Measurements from ENCODE around the gene UGT2A3.
"Not testable (repeated sequence)": the region's sequence is repeated elsewhere in the genome, so short reads cannot be mapped to it uniquely, and the experiment has no call there.

UGT2A3 gene

DNA sequence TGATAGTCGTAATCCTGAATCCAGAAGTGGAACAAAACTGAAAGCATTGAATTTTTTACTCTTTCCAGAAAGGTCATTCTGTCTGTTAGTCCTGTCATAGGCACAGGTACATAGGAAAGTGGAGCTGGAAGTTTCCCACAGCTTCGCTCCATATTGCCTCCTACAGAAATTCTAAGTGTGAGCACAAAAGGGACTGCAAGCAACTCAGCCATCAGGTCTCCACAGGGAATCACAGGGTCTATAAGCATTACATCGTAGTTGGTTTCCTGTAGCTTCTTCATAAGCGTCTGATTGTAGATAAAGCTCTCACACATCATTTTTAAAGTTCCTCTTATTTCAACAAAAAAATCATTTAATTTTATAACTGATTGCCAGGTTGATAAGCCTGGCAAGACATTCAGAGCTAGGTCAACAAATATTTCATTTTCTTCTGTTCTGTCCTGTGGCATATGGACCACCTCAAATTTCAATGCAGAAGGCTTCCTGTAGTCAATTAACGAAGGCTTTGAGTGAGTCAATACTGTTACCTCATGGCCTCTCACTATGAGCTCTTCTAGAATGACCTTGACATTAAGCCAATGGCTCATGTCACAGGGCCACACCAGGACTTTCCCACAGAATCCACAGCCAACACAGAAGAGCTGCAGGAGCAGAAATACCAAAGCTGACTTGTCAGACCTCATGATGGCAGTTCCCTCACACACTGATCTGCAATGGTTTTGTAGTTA lies at the start of gene UGT2A3:
Gene UGT2A3 (minus strand): TSS at position 727 of the 728 bp plus-strand sequence. CDS start 44 bp downstream, at position 683.
- no peak for DNase-seq (ENCODE audit: low read depth)

DNA sequence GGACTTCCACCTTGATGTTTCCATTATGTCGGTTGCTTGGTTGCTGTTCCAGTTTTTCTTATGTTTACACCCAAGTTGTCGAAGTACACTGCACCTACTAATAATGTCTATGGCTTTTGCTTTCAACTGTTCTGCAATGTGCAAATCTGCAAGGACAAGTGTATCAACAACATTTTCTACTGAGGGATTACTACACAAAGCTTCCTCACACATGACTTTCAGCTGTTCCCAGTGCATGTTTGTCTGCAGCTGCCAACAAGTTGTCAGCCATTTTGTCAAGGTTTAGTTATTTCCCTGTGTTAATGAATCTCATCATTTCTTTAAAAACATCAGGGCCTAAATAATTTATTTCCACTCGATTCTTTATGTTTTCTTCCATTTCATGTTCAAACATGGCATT lies 45.4 kb upstream of the UGT2A3 start:
- no peak for DNase-seq (ENCODE audit: low read depth)

- DNase-seq (ENCODE audit: low read depth): no peak
Measured at GRCh38 chr4:68995292-68995691, 43.7 kb upstream of the UGT2A3 start.

- no peak for DNase-seq (ENCODE audit: low read depth)
Measured at GRCh38 chr4:68987007-68987406, 35.4 kb upstream of the UGT2A3 start.

DNA sequence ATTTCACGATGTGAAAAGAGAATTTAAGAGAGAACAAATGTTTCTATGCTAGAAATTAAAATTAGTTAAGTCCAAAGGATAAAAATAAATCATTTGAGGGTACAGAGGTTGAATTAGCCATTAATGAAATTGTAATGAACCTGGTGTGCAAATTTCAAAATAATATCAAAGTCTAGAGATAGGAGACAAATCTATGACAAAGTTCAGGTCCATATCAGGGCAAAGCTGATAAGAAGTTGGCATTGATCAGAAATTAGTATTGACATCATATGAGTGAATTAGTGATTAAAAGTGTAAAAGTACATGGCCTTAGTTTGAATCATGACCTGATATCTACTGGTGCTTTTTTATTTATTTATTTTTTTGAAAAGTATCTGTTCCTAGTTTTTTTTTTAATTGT lies 33.8 kb upstream of the UGT2A3 start:
- DNase-seq (ENCODE audit: low read depth): no peak

DNA sequence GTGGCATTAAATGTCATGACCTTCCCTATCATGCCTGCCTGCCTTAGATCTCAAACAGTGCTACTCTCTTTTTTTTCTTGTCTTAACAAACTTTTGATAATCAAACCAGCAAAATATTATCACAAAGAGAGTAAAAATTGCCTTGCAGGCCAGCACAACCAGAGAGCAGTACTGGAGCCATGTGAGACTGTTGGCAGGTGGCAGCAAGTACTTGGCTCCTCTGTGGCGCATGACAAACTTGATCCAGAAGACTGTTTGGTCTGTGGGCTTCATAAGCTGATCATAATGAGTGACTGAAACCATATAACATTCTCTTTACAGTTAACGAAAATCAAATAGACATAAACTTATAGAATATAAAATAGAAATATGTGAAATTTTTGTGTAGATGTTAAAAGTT lies 33.3 kb upstream of the UGT2A3 start:
- no peak for DNase-seq (ENCODE audit: low read depth)

DNA sequence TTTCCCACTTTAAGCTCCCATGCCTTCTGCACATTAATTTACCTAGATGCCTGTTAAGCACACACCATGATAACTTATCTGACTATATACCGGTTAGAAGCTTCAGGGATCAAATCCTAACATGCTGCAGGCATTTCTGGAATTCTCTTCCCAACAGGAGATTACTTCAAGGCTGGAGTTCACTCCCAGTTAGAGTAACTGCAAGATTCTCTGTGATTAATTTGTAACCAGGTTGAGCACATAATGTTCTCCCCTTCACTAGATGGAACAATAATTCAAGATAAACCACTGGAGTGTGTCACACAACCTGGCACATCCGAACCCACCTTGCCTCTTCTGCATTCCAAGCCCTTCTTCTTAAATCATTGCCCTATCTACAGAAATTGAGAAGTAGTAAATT lies 11.8 kb upstream of the UGT2A3 start:
- DNase-seq (ENCODE audit: low read depth): no peak

GRCh38 chr4:68962868-68963267 lies 11.3 kb upstream of the UGT2A3 start:
- DNase-seq (ENCODE audit: low read depth): no peak

GRCh38 chr4:68960294-68961163 lies 8.9 kb upstream of the UGT2A3 start:
- DNase-seq (ENCODE audit: low read depth): no peak

GRCh38 chr4:68959085-68959484 lies 7.5 kb upstream of the UGT2A3 start:
- DNase-seq (ENCODE audit: low read depth): not testable (repeated sequence)

GRCh38 chr4:68954126-68954525 lies 2.5 kb upstream of the UGT2A3 start:
- no peak for DNase-seq (ENCODE audit: low read depth)

DNA sequence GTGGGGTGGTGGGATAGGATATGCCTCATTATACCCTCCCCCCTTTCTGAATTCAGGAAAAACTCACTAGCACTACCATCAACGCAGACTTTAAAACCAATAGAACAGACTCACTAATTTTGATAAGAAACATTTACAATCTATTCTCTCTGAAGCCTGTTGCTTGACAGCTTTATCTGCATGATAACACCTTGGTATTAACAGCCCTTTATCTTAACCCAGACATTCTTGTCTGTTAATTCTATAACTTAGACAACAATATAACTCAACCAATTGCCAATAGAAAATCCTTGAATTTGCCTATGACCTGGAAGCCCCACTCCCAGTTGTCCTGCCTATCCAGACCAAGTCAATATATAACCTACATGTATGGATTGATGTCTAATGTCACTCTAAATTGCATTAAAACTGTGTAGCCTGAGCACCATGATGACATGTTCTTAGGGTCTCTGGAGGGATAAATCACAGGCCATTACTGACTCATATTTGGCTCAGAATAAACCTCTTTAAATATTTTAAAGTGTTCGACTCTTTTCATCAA lies 1.5 kb upstream of the UGT2A3 start:
- no peak for DNase-seq (ENCODE audit: low read depth)

DNA sequence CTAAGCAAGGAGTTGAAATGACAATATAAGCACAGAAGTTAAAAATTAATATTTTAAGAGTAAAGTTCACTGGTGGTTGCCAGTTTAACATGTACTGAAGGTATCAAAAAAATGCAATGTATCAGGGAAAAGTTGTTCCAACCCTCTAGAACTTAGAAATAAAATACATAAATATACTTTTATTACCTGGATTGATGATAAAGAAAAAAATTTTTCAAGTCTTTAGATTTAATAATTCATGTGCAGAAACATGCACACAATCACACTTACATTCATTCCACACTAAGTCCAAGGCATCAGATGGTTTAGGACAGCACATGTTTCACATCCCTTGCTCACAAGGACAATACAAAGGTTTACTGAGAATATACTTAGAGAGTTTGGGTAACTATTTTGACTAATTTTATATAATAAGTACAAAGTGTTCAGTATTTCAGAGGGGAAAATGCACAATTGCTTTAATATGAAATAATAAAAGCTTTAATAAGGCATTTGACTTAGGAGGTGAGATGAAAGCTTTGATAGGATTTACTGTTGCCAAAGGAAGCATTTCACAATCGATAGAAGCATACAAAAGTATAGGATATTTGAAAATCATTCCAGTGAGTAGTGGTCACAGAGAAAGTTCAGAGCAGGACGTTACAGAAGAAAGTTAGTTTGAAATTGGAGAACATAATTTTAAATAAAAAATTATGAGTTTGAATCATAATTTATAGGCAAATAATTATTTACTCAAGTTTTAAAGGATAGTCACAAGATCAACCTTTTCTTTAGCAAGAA lies 392 bp upstream of the UGT2A3 start:
- no peak for DNase-seq (ENCODE audit: low read depth)

- DNase-seq (ENCODE audit: low read depth): no peak
Measured at GRCh38 chr4:68950033-68950432, 1.6 kb downstream of the UGT2A3 start.

GRCh38 chr4:68948985-68949384 lies 2.6 kb downstream of the UGT2A3 start:
- no peak for DNase-seq (ENCODE audit: low read depth)

DNA sequence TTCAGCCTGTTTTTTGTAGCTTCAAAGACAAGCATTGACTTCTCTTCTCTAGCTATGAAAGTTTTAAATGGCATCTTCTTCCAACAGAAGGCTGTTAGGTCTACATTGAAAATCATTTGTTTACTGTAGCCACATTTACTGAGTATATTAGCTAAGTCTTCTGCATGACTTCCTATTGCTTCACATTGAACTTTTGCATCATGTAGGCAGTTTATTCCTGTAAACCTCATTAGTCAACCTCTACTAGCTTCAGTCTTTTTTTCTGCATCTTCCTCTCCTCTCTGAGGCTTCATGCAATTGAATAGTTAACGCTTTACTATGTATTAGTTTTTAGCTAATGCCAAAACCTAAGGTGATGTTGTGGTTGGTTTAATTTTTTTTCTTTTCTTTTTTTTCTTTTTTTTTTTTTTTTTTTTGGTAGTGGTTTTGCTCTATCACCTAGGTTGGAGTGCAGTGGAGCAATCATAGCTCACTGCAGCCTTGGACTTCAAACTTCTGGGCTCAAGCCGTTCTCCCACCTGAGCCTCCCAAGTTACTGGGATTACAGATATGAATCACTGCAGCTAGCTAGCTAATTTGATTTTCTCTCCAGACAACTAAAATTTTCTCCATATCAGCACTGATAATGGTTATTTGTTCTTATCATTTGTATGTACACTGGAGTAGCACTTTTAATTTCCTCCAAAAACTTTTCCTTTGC lies 3.4 kb downstream of the UGT2A3 start:
- no peak for DNase-seq (ENCODE audit: low read depth)

GRCh38 chr4:68929076-68929737 lies 22.4 kb downstream of the UGT2A3 start:
- DNase-seq (ENCODE audit: low read depth): no peak

DNA sequence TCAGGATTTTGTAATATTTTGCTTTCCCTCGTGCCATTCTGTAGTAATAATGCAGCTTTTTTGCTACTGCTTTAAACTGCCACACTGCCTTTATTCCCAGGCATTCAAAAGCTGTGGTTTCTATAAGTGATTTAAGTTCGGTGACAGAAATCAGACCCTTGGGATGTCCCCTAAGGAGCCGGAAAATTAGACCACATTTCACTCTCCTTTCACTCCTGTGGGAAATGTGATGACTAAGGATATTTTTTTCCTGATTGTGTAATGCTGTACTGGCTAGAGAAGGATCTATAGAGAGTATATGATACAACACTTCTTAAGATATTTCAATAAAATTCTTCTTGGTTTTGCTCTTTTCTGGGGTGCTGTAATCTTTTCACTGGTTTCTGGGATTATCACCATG lies 24.4 kb downstream of the UGT2A3 start:
- DNase-seq (ENCODE audit: low read depth): no peak

DNA sequence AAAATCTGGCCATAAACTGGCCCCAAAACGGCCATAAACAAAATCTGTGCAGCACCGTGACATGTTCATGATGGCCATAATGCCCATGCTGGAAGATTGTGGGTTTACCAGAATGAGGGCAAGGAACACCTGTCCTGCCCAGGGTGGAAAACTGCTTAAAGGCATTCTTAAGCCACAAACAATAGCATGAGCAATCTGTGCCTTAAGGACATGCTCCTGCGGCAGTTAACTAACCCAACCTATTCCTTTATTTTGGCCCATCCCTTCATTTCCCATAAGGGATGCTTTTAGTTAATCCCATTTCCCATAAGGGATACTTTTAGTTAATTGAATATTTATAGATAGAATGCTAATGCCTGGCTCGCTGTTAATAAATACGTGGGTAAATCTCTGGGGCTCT lies 29.4 kb downstream of the UGT2A3 start:
- DNase-seq (ENCODE audit: low read depth): not testable (repeated sequence)

GRCh38 chr4:68921051-68921450 lies 30.6 kb downstream of the UGT2A3 start:
- no peak for DNase-seq (ENCODE audit: low read depth)

- no peak for DNase-seq (ENCODE audit: low read depth)
Measured at GRCh38 chr4:68917016-68917415, 34.6 kb downstream of the UGT2A3 start.
